NB4 (cell line): ENCODE data around the gene ZDHHC11.
"Not testable (repeated sequence)": the region's sequence is repeated elsewhere in the genome, so short reads cannot be mapped to it uniquely, and the experiment has no call there.

Source experiments
- DNase-seq: peaks from one replicate; pipeline ENCODE4 v3.0.0; 2010; ENCODE audit warnings: low read depth
- H3K4me3 ChIP-seq: one replicate; pipeline ENCODE4 v1.5.1; 2011; ENCODE audit warnings: mild to moderate bottlenecking, low read depth, low read length, moderate library complexity
- CTCF ChIP-seq: IDR thresholded peaks from one replicate; pipeline ENCODE4 v1.5.1; 2012; ENCODE audit warnings: low read depth, low read length
- MAX ChIP-seq: IDR thresholded peaks from 2 replicates; pipeline ENCODE4 v1.6.1; 2011; ENCODE audit warnings: low read depth, low read length
- MYC ChIP-seq: IDR thresholded peaks from 2 replicates; pipeline ENCODE4 v1.6.1; 2011; ENCODE audit warnings: low read depth, low read length
- POLR2A ChIP-seq: IDR thresholded peaks from 2 replicates; pipeline ENCODE4 v1.6.1; 2011; ENCODE audit warnings: mild to moderate bottlenecking; ENCODE audit not compliant: insufficient read length; ENCODE audit errors: extremely low read depth

ZDHHC11 gene

DNA sequence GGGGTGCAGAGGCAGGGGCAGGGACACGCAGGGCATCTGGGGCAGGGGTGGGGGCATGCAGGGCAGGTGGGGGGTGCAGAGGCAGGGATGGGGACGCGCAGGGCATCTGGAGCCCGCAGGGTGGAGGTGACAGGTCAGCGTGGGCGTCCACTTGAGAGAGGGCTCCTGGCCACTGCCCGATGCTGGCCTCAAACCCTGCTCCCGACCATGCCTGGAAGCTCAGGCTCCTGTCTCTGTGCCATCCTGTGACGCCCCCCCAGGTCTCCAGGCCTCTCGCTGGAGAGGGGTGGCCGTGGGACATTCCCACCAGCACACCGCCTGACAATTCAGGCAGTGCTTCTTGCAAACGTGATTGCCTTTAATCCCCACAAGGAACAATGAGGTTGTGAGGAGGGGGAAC, 99.3 kb downstream of the ZDHHC11 start:
- no peak for DNase-seq
- TF ChIP-seq MYC, result no peak
- no peak for TF ChIP-seq CTCF
- TF ChIP-seq MAX, result no peak
- TF ChIP-seq POLR2A, result no peak
- H3K4me3 ChIP-seq, result no peak overlapping the region

DNA sequence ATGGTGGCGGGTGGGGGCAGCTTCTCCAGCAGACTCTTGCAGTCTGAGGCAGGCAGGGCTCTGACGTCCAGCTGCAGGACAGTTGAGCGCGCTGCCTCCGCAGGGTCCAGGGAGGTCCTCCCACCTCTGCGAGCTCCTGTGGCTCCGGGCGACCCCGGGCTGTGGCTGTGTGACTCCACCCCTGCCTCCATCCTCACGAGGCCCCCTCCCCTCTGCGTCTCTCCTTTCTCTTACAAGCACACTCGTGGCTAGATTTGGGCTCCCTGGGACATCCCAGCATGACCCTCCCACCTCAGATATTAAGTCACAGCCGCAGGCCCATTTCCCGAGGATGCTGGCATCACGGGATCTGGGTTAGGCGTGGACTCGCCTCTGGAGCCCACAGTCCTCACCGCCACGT, 100.6 kb downstream of the ZDHHC11 start:
- not testable (repeated sequence) for H3K4me3 ChIP-seq, DNase-seq

- no peak overlapping the region for H3K4me3 ChIP-seq
- TF ChIP-seq MYC (no peak), MAX (no peak), POLR2A (no peak), CTCF (no peak)
- DNase-seq, result no peak
Observed at GRCh38 chr5:749101-749670, 101.6 kb downstream of the ZDHHC11 start.

- H3K4me3 ChIP-seq, DNase-seq: not testable (repeated sequence)
Observed at GRCh38 chr5:748011-748980, 102.5 kb downstream of the ZDHHC11 start.

GRCh38 chr5:747303-747844, 103.4 kb downstream of the ZDHHC11 start:
- DNase-seq, H3K4me3 ChIP-seq: not testable (repeated sequence)

DNA sequence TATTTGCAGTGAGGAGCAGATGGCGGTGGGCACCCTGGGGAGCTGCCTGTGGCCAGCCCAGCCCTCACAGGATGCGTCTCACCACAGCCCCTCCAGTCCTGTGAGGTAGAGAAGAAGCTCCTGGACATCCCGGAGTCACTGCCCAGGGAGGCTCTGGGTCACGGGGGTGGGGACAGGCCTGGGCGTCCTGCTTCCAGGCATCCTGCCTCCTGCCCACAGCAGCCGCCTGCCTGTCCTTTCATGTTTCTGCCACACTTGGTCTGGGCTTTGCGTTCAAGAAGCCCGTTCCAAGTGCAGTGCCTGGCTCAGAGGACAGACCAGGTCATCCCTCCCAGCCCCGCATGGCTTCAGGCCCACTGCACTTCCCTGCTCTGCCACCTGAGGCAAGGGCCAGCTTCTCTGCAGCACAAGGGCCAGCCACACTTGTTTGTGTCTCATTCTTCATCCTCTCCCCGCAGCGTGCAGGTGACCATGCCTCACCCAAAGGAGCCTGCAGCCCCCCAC, 104.5 kb downstream of the ZDHHC11 start:
- H3K4me3 ChIP-seq, result no peak overlapping the region
- no peak for DNase-seq
- TF ChIP-seq POLR2A, result no peak
- no peak for TF ChIP-seq MAX
- TF ChIP-seq CTCF, result no peak
- no peak for TF ChIP-seq MYC
